GM12878 (cell line): ENCODE results near the gene PDS5A. TPM values are rescaled to one million over a fixed set of nuclear protein-coding genes. Genes with fewer than 3 reads are reported as not detected.

Experiments
- ATAC-seq: fragments of 200-7000 bp; cut with Tn5 transposase; 3 replicates; pipeline ENCODE4 v1.9.1; 2020; ENCODE audit warnings: mild to moderate bottlenecking, moderate library complexity
- BruUV-seq: library from RNA; stranded (reverse); fragments of 400-500 nt; replicated peaks from 2 replicates; lab custom pipeline; 2021; lab: Mats Ljungman, UMichigan
- CTCF ChIA-PET: fragments of 300-600 bp; sonication (Branson Sonifier 250); formaldehyde crosslinking; extraction: SDS; loops from one replicate; lab custom pipeline; 2021; ENCODE audit warnings: inconsistent platforms; lab: Yijun Ruan, JAX
- POLR2A ChIA-PET: fragments of 350-600 bp; formaldehyde crosslinking; extraction: SDS; loops from one replicate; lab custom pipeline; 2021; ENCODE audit warnings: inconsistent platforms; lab: Charles Lee
- RAD21 ChIA-PET: fragments of 300-600 bp; sonication (Branson Sonifier 250); formaldehyde crosslinking; loops from one replicate; lab custom pipeline; 2023; ENCODE audit warnings: antibody characterized with exemption; ENCODE audit not compliant: unreplicated experiment; lab: Charles Lee
- SMC1A ChIA-PET: fragments of 300-600 bp; sonication (Branson Sonifier 250); formaldehyde crosslinking; loops from one replicate; lab custom pipeline; 2023; ENCODE audit not compliant: unreplicated experiment, uncharacterized antibody; lab: Charles Lee
- DNase-seq: peaks from one replicate; pipeline ENCODE4 v3.0.0-alpha.2; 2011; ENCODE audit warnings: low read depth, low spot score
- FAIRE-seq: peaks from 3 replicates; lab custom pipeline; 2011; peaks lifted over from hg19 to GRCh38; lab: Jason Lieb, UNC
- H2AFZ ChIP-seq: 2 replicates; pipeline ENCODE4 v1.6.0; 2011; ENCODE audit warnings: low read depth, low read length, control low read depth; ENCODE audit not compliant: control insufficient read depth
- H3K27ac ChIP-seq: 2 replicates; pipeline ENCODE4 v1.5.1; 2011; ENCODE audit warnings: control low read depth; ENCODE audit not compliant: control insufficient read depth, insufficient read depth
- H3K27me3 ChIP-seq, 2 experiments: replicated peaks in 1 of 2; 2 replicates each; pipeline versions ENCODE4 v1.6.0 to v1.6.1; 2011; ENCODE audit warnings: low read length in 1 of 2; ENCODE audit not compliant: control insufficient read depth in 2 of 2, insufficient read depth in 2 of 2
- H3K36me3 ChIP-seq, 2 experiments: 2 replicates each; pipeline ENCODE4 v1.5.1; 2011; ENCODE audit warnings: low read length in 1 of 2; ENCODE audit not compliant: control insufficient read depth in 2 of 2, insufficient read depth in 2 of 2
- H3K4me1 ChIP-seq: 2 replicates; pipeline ENCODE4 v1.6.1; 2011; ENCODE audit warnings: mild to moderate bottlenecking, low read length, moderate library complexity, mixed read lengths; ENCODE audit not compliant: control insufficient read depth, insufficient read depth
- H3K4me2 ChIP-seq: 2 replicates; pipeline ENCODE4 v1.6.0; 2011; ENCODE audit warnings: control low read depth; ENCODE audit not compliant: control insufficient read depth, insufficient read depth
- H3K4me3 ChIP-seq: fragments of 200-600 bp; sonication (generic); 2 replicates; pipeline ENCODE4 v1.5.1; 2016
- H3K79me2 ChIP-seq: 2 replicates; pipeline ENCODE4 v1.6.0; 2011; ENCODE audit warnings: low read length; ENCODE audit not compliant: control insufficient read depth, insufficient read depth
- H3K9ac ChIP-seq: 2 replicates; pipeline ENCODE4 v1.8.0; 2011; ENCODE audit warnings: low read length, control low read depth, mixed read lengths; ENCODE audit not compliant: control insufficient read depth, insufficient read depth
- H3K9me3 ChIP-seq: replicated peaks from 3 replicates; pipeline ENCODE4 v1.5.1; 2011; ENCODE audit warnings: mild to moderate bottlenecking, low read length; ENCODE audit not compliant: control insufficient read depth, insufficient read depth
- H4K20me1 ChIP-seq: 2 replicates; pipeline ENCODE4 v1.6.0; 2011; ENCODE audit not compliant: control insufficient read depth, insufficient read depth
- ESRRA ChIP-seq: IDR thresholded peaks from 2 replicates; pipeline ENCODE4 v1.6.1; 2012; ENCODE audit warnings: mild to moderate bottlenecking, low read length, improper control_type of control experiment
- FOXK2 ChIP-seq: fragments of 450-650 bp; IDR thresholded peaks from 2 replicates; pipeline ENCODE4 v1.6.1; 2017; ENCODE audit warnings: mild to moderate bottlenecking, moderate library complexity
- IKZF2 ChIP-seq, 2 experiments: fragments of 450-650 bp; IDR thresholded peaks; 2 replicates each; pipeline ENCODE4 v1.6.1; 2017; ENCODE audit warnings: mild to moderate bottlenecking in 2 of 2, moderate library complexity in 2 of 2
- MAX ChIP-seq: IDR thresholded peaks from 2 replicates; pipeline ENCODE4 v1.6.1; 2012; ENCODE audit warnings: low read depth, low read length, improper control_type of control experiment
- MTA3 ChIP-seq: IDR thresholded peaks from 2 replicates; pipeline ENCODE4 v1.6.1; 2012; ENCODE audit warnings: low read length, inconsistent platforms, borderline replicate concordance
- MXI1 ChIP-seq: fragments of 150-350 bp; IDR thresholded peaks from 2 replicates; pipeline ENCODE4 v1.6.1; 2011; ENCODE audit warnings: low read depth, mild to moderate bottlenecking, inconsistent platforms, low read length, improper control_type of control experiment
- NFIC ChIP-seq: IDR thresholded peaks from 2 replicates; pipeline ENCODE4 v1.6.1; 2012; ENCODE audit warnings: low read depth, mild to moderate bottlenecking, inconsistent platforms, low read length, moderate library complexity
- NR2F1 ChIP-seq: fragments of 450-650 bp; conservative IDR thresholded peaks from 2 replicates; pipeline ENCODE4 v1.6.1; 2017; ENCODE audit warnings: mild to moderate bottlenecking
- PAX8 ChIP-seq: fragments of 450-650 bp; IDR thresholded peaks from 2 replicates; pipeline ENCODE4 v1.6.1; 2017; ENCODE audit warnings: mild to moderate bottlenecking, moderate library complexity
- RAD21 ChIP-seq: IDR thresholded peaks from 2 replicates; pipeline ENCODE4 v1.6.1; 2011; ENCODE audit warnings: mild to moderate bottlenecking, low read depth, low read length, moderate library complexity; ENCODE audit not compliant: insufficient read depth
- STAT1 ChIP-seq: fragments of 450-650 bp; conservative IDR thresholded peaks from 2 replicates; pipeline ENCODE4 v1.6.1; 2014; ENCODE audit warnings: antibody characterized with exemption, mild to moderate bottlenecking
- ZBTB11 ChIP-seq: fragments of 450-650 bp; formaldehyde crosslinking; IDR thresholded peaks from 2 replicates; pipeline ENCODE4 v1.5.0; 2022; ENCODE audit warnings: mild to moderate bottlenecking, missing genetic modification characterization
- ZSCAN29 ChIP-seq: fragments of 450-650 bp; IDR thresholded peaks from 2 replicates; pipeline ENCODE4 v1.6.1; 2017; ENCODE audit warnings: mild to moderate bottlenecking, moderate library complexity
- WGBS: methylation state at CpG from one replicate; pipeline ENCODE4 v1.1.6; 2016; ENCODE audit warnings: low lambda C conversion rate; ENCODE audit not compliant: insufficient replicate concordance, insufficient coverage; ENCODE audit errors: missing lambda C conversion rate; 5-methylcytosine and 5-hydroxymethylcytosine counted together
- in situ Hi-C: fragments of 300-500 bp; cut with MboI; formaldehyde crosslinking; loops from 9 replicates; pipeline ENCODE4 v1.14.3; 2018; ENCODE audit warnings: mixed read lengths
- intact Hi-C: fragments of 100-400 bp; cut with micrococcal nuclease; formaldehyde crosslinking; loops from one replicate; pipeline ENCODE4 v1.14.2; 2022; ENCODE audit not compliant: unreplicated experiment
- polyA plus RNA-seq, 11 experiments: library from polyadenylated mRNA; depleted of rRNA in 4 of 11; unstranded in 6 of 11; stranded (reverse) in 5 of 11; fragments of >200 nt; fragmentation: Nextera tagmentation in 4 of 11; fragmentation: Illumina TruSeq in 1 of 11; extraction: Ambion mirVana in 4 of 11; extraction: Trizol in 1 of 11; gene quantifications; 1 replicate in 1 of 11; 2 replicates in 10 of 11; pipeline versions ENCODE4 v1.2.1 to v1.2.3, GENCODE V29; 2011 to 2016; ENCODE audit warnings: inconsistent platforms in 2 of 11, missing spikeins in 2 of 11, low read depth in 1 of 11
- total RNA-seq, 4 experiments: library from RNA; depleted of rRNA in 3 of 4; stranded (reverse); fragments of >200 nt in 3 of 4; fragmentation: Illumina TruSeq in 1 of 4; extraction: Trizol in 1 of 4; gene quantifications; 2 replicates each; pipeline versions ENCODE4 v1.2.1 to v1.2.3, GENCODE V29; 2013 to 2021
- TF ChIP-seq, protein P1 (sequence below): fragments of 150-350 bp; IDR thresholded peaks from 2 replicates; pipeline ENCODE4 v1.6.1; 2014; ENCODE audit warnings: mild to moderate bottlenecking, low read depth, low read length

The PDS5A gene
- total and polyA plus RNA-seq, 10 of the 15 experiments (the other 5 are each of a cell fraction or from before 2014, with no cell fraction given) = 13.7 to 69.7 (median 52.3) TPM

DNA sequence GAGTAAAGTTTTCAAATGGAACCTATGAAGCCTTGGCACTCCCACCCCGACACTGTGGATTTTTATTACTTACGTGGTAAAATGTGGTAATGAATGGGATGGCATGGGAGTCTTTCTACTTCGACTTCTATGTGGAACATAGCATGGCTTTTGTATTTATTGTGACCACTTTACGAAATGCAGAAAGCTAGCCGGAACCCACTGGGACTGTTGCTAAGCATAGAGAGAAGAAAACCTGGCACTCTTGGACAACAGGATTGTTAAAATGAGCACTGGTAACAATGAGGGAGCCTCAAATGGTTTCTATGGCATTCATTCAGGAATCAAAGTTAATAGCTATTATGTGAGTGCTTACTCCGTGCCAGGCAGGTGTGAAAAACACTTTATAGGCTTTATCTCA, 113.3 kb downstream of the PDS5A start:
- Histone ChIP-seq H3K27ac (no peak overlapping the region), H3K27me3 (no peaks in the 10 kb centered on the region), H2AFZ (no peak overlapping the region), H3K4me1 (peaks cover 8% of the 10 kb centered on the region; the same call in 1 of the 2 replicates), H3K9ac (no peak overlapping the region), H3K9me3 (no peaks in the 10 kb centered on the region), H4K20me1 (no peaks in the 10 kb centered on the region)
- BruUV-seq = no TSS peak
- POLR2A ChIA-PET = no interaction called here
- SMC1A ChIA-PET = interaction anchor here (0.9 to 1.6 kb wide), 4 partner anchors 21 to 111 kb away, joined by 3 to 4 read pairs (median 3); no protein-coding TSS in a partner anchor
- ATAC-seq (no peak), FAIRE-seq (no peak)
- no peak for TF ChIP-seq FOXK2
- no peak for TF ChIP-seq RAD21
- no peak for TF ChIP-seq NFIC
- no peak for TF ChIP-seq MAX
- no peak for TF ChIP-seq ZBTB11 (CRISPR knock-in tag)
- TF ChIP-seq ESRRA = no peak
- TF ChIP-seq ZSCAN29 = no peak
- TF ChIP-seq PAX8 = no peak
- TF ChIP-seq, protein P1, sequence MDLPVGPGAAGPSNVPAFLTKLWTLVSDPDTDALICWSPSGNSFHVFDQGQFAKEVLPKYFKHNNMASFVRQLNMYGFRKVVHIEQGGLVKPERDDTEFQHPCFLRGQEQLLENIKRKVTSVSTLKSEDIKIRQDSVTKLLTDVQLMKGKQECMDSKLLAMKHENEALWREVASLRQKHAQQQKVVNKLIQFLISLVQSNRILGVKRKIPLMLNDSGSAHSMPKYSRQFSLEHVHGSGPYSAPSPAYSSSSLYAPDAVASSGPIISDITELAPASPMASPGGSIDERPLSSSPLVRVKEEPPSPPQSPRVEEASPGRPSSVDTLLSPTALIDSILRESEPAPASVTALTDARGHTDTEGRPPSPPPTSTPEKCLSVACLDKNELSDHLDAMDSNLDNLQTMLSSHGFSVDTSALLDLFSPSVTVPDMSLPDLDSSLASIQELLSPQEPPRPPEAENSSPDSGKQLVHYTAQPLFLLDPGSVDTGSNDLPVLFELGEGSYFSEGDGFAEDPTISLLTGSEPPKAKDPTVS = no peak
- TF ChIP-seq MTA3 = no peak
- no peak for TF ChIP-seq NR2F1
- TF ChIP-seq STAT1 = no peak
- TF ChIP-seq MXI1 = no peak
- no peak for TF ChIP-seq IKZF2 (IDR thresholded peaks at IDR 0.05)
- TF ChIP-seq, all 136 proteins: peak for 0
- Histone ChIP-seq H3K4me3 (no peak overlapping the region), H3K4me2 (no peak overlapping the region), H3K79me2 (no peaks in the 10 kb centered on the region), H3K36me3 (peaks cover 7 to 11% of the 10 kb centered on the region in 2 experiments)
- ChIA-PET RAD21 (interaction anchor here (1.0 kb wide), 1 partner anchor 10 kb away, joined by 3 read pairs; no protein-coding TSS in a partner anchor), CTCF (interaction anchor here (0.9 kb wide), 1 partner anchor 111 kb away, joined by 3 read pairs; no protein-coding TSS in a partner anchor)
- in situ Hi-C loops = no loop called here
- no peak for DNase-seq
- intact Hi-C loops = loop anchor here (10.0 kb wide), 1 partner anchor 110 kb away; the partner anchor contains the start of gene PDS5A
- 98% methylated on average over 6 of the region's 6 CpGs for WGBS
